Measurements from ENCODE around the gene MRM2.

MRM2 gene

GRCh38 chr7:2203766-2204300 is 38.2 kb downstream of the MRM2 start:
- no peak for DNase-seq (ENCODE audit: low spot score)

GRCh38 chr7:2202901-2203765 is 38.9 kb downstream of the MRM2 start:
- no peak for DNase-seq (ENCODE audit: low spot score)

GRCh38 chr7:2202361-2202761 is 39.6 kb downstream of the MRM2 start:
- peak; percentile 42 for DNase-seq (ENCODE audit: low spot score)

DNA sequence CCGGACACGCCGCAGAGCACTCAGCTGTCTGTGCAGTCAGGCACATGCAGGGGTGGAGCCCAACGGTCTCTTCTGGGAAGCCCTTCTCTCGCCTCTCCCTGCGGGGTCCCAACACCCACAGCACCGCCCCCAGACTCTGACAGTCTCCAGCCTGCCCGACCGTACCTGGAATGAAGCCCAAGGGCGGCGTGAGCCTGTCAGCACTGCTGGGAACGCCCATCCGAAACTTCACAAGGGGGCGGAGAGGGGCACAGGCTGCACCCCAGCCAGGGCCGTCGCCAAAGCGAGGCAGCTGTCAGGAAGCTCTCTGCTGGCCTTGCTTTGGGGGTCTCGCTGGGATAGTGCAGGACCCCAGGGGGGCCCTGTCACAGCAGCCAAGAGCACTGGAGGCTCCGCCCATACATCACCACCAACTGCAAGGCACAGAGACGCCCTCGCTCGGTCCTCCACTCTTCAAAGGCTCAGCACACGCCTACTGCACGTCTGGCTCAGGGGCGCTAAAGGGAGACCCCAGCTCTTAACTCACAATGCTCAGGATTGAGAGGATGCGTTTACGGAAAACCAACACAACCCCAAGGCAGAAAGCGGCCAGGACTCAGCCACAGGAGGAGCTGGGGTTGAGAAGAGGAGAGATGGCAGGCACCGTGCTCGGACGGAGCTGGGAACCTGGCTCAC is 40.2 kb downstream of the MRM2 start:
- DNase-seq (ENCODE audit: low spot score): no peak

DNA sequence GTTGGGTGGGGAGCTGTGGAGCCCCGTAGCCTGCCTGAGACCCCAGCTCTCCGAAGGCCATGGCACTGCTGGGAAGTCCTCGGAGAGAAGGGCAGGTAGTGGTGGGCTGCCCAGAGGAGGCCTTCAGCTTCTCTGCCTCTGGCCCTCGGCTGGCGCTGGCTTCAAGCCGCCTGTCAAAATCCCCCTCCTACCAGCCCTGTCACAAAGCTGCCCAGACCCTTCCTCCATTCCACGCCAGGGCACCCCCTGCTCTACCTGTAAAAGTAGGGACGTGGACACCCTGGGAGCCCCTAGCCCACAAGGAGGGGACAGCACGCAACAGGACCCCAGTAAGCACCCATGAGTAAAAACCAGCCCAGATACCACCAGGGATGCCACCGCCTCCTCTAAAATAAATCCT is 40.9 kb downstream of the MRM2 start:
- no peak for DNase-seq (ENCODE audit: low spot score)

DNA sequence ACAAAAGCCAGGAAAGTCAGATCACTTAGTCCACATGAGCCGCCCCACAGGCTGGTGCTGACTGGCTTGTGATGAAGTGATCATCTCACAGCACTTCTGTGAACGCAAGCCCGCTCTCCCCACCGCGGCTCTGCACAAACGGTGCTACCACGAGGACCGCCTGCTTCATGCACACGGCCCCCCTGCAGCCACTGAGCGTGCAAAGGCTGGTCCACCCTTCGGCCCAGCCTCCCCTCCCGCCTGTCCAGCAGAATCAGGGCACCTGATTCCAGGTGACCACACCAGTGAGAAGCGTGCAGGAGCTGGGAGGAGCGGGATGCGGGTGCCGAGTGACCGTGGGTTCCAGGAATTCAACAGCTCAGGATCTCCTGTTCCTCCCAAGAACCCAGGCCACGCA is 41.4 kb downstream of the MRM2 start:
- no peak for DNase-seq (ENCODE audit: low spot score)

DNA sequence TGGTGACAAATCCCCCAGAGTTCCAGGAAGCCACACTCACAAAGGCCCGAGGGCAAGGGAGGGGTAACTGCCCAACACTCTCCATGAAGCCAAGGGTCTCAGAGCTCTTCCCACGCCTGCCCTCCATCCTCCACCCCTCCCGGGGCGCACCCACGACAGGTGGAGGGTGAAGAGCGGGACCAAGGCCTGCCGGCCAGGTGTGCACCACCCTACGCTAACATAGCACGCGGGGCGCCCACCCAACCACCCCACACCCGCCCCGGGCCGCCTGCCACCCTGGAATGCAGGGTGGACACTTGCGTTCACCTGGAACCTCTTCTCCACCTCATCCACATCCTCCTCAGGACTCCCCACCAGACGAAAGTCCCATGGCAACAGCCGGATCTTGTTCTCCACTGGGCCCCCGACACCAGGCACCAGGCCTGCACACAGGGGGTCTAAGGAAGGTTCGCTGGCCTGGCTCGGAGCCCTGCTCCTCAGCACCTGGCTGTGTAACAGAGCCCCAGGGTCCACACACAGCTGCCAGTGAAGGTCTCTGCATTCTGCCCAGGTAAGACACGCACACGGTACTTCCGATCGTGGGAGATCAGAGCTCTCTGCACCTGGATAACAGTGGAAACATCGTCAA is 41.9 kb downstream of the MRM2 start:
- no peak for DNase-seq (ENCODE audit: low spot score)

- no peak for DNase-seq (ENCODE audit: low spot score)
These were observed 42.5 kb downstream of the MRM2 start for GRCh38 chr7:2199528-2199927.

DNA sequence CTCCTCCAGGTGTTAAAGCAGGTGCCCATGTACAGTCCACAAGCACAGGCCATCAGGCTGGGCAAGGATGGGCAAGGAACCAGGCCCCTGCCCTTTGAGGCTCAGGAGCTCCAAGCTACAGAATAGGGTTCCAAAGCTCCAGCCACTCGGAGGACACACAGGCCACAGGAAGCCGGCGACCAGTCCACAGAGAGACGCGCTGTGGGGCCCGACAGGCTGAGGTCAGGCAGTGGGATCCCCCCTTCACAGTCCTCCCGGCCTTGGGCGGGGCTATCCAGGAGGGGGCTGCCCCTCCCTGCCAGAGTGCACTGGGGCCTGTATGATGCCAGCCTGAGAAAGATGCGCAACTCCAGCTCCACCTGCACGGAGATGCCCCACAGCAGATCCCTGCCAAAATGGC is 43.2 kb downstream of the MRM2 start:
- DNase-seq (ENCODE audit: low spot score): no peak

DNA sequence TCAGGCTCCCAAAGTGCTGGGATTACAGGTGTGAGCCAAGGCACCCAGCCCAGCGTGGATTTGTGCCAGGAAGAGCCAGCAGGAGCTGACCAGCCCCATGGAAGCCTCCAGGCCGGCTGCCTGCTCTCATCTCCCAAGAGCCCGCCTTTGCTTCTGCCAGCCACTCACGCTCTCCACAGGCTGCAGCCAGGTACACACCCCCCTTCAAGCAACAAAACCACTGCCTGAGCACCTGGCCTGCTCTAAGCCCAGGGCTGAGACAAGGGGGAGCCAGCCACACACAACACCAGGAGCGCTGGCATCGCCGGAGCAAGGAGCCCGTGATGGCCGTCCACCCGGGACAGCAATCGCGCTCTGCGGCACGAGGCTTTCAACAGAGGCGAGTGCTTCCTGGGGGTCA is 43.8 kb downstream of the MRM2 start:
- DNase-seq (ENCODE audit: low spot score): no peak

GRCh38 chr7:2197436-2198155 is 44.4 kb downstream of the MRM2 start:
- no peak for DNase-seq (ENCODE audit: low spot score)

- DNase-seq (ENCODE audit: low spot score): no peak
These were observed 45.3 kb downstream of the MRM2 start for GRCh38 chr7:2196381-2197378.

GRCh38 chr7:2195400-2196246 is 46.4 kb downstream of the MRM2 start:
- peak; percentile 56 for DNase-seq (ENCODE audit: low spot score)

GRCh38 chr7:2193575-2194305 is 48.3 kb downstream of the MRM2 start:
- no peak for DNase-seq (ENCODE audit: low spot score)

DNA sequence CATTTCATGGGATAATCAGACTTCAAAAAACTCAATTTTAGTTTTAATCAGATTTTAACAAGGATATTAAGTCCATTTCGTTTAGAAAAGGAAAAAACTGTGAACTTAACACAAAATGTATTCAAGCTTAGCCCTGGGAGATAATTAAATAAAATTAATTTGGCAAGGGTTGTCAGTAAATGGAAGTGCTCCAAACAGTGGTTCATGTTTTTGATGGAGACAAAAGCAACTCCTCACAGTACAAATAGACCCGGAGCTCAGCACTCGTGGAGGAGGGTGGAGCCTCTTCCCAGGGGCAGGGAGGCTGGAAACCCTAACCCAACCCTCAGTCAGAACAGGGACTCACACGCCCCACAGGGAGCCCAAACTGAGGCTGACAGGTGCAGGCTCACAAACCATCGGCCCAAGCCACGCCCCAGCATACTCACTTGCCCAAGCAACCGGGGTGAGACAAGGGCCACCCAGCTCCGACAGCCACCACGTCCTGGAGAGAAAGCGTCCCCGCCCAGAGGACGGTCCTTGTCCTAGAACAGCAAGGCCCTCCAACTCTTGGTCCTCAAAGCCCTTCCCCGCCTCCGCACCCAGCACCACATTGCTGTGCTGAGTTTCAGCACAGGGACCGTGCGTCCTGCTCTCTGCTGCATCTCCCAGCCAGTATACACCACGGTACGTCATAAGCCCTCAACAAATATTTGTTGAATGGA is 49.0 kb downstream of the MRM2 start:
- DNase-seq (ENCODE audit: low spot score): no peak

DNA sequence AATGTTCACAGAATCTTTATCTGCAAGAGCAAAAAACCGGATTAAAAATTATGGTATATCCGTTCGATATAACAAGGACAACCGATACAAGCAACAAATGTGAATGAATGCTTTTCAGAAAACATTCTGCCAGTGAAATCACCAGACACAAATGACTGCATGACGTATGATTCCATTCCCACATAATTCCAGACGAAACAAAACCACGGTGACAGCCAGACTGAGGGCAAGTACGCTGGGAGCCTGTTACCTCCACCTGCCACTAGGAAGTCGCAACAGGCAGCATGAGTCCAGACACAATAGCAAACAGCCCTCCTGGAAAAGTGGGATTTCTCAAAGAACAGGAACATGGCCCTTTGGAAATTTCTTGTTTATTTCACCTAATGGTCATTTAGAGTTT is 51.0 kb downstream of the MRM2 start:
- no peak for DNase-seq (ENCODE audit: low spot score)

- DNase-seq (ENCODE audit: low spot score): no peak
These were observed 51.5 kb downstream of the MRM2 start for GRCh38 chr7:2190531-2190930.

- DNase-seq (ENCODE audit: low spot score): no peak
These were observed 55.8 kb downstream of the MRM2 start for GRCh38 chr7:2186166-2186565.

DNA sequence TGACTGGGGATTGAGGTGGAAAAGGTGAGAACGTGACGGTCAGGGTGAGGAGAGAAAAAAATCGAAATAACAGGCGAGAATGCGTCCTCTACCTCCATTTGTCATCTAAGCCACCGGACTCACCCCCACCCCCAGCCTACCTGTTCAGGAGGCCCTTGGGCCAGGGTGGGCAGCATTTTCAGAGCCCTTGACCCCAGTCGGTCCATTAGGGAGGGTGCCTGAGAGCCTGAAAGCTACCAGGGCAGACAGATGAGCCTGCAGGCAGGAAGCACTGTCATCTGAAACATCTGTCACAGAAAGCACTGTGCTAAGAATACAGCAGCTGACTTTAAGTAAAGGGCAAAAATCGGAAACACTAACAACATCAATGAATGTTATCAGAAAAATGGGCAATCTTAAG is 56.3 kb downstream of the MRM2 start:
- no peak for DNase-seq (ENCODE audit: low spot score)
